ENCODE data around the gene ANAPC5.

DNA sequence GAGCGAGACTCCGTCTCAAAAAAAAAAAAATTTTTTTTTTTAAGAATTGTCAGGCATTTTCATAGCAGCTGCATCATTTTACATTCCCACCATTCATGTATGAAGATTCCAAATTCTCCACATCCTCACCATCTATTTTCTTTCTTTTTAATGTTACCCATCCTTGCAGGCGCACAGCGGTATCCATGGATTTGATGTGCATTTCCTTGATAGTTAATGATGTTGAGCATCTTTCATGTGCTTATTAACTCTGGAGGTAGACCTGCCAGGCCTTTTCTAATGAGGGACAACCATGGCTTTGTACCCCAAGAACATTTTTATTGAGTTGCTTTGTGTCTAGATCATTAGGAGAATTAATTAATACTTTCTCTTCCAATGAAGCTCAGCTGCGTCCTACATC lies 46.1 kb upstream of the ANAPC5 start:
- TF ChIP-seq, protein P1, sequence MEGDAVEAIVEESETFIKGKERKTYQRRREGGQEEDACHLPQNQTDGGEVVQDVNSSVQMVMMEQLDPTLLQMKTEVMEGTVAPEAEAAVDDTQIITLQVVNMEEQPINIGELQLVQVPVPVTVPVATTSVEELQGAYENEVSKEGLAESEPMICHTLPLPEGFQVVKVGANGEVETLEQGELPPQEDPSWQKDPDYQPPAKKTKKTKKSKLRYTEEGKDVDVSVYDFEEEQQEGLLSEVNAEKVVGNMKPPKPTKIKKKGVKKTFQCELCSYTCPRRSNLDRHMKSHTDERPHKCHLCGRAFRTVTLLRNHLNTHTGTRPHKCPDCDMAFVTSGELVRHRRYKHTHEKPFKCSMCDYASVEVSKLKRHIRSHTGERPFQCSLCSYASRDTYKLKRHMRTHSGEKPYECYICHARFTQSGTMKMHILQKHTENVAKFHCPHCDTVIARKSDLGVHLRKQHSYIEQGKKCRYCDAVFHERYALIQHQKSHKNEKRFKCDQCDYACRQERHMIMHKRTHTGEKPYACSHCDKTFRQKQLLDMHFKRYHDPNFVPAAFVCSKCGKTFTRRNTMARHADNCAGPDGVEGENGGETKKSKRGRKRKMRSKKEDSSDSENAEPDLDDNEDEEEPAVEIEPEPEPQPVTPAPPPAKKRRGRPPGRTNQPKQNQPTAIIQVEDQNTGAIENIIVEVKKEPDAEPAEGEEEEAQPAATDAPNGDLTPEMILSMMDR (IDR thresholded peaks at IDR 0.05; ENCODE audit: low read depth, low read length, poor library complexity, severe bottlenecking) = no peak
- no peak for TF ChIP-seq EZH2phosphoT487 (IDR thresholded peaks at IDR 0.05; ENCODE audit: borderline replicate concordance, low read length)

Measured in DOHH2 (cell line).